H1 (cell line): ENCODE results near the gene HIBCH.

Source experiments
- CTCF ChIP-seq, 3 experiments: IDR thresholded peaks; 1 replicate in 2 of 3; 2 replicates in 1 of 3; pipeline versions ENCODE4 v1.5.1 to v1.6.1; 2011; ENCODE audit warnings: low read length in 3 of 3, mild to moderate bottlenecking in 3 of 3, inconsistent platforms in 2 of 3, low read depth in 1 of 3, moderate library complexity in 1 of 3; ENCODE audit not compliant: insufficient read depth in 1 of 3; ENCODE audit errors: control extremely low read depth in 1 of 3
- MAFK ChIP-seq: IDR thresholded peaks from 2 replicates; pipeline ENCODE4 v1.6.1; 2012; ENCODE audit warnings: low read depth, mild to moderate bottlenecking, improper control_type of control experiment, low read length
- POLR2A ChIP-seq, 2 experiments: IDR thresholded peaks; 1 replicate in 1 of 2; 2 replicates in 1 of 2; pipeline ENCODE4 v1.6.1; 2011; ENCODE audit warnings: low read depth in 2 of 2, low read length in 2 of 2, mild to moderate bottlenecking in 2 of 2; ENCODE audit errors: control extremely low read depth in 1 of 2
- SIRT6 ChIP-seq: IDR thresholded peaks from one replicate; pipeline ENCODE4 v1.7.1; 2012; ENCODE audit warnings: low read length, inconsistent platforms
- SRF ChIP-seq: IDR thresholded peaks from 2 replicates; pipeline ENCODE4 v1.6.1; 2011; ENCODE audit warnings: mild to moderate bottlenecking, low read depth, low read length, moderate library complexity
- TAF1 ChIP-seq: IDR thresholded peaks from 2 replicates; pipeline ENCODE4 v1.6.1; 2011; ENCODE audit warnings: mild to moderate bottlenecking, low read depth, low read length

- TF ChIP-seq CTCF (IDR thresholded peaks at IDR 0.05; ENCODE audit: control extremely low read depth in 1 of 3, insufficient read depth in 1 of 3, low read depth in 1 of 3, low read length in 3 of 3) (peak in 2 of 3 experiments; percentile 3 to 32; a peak in 2 of 4 replicates), MAFK (no peak), SIRT6 (no peak), POLR2A (IDR thresholded peaks at IDR 0.05; ENCODE audit: control extremely low read depth in 1 of 2, low read depth in 2 of 2, low read length in 2 of 2) (no peak), SRF (no peak), TAF1 (no peak)
Measured at GRCh38 chr2:190216829-190217228, 102.8 kb downstream of the HIBCH start.
